ENCODE results near the gene C6orf52.

C6orf52 gene

DNA sequence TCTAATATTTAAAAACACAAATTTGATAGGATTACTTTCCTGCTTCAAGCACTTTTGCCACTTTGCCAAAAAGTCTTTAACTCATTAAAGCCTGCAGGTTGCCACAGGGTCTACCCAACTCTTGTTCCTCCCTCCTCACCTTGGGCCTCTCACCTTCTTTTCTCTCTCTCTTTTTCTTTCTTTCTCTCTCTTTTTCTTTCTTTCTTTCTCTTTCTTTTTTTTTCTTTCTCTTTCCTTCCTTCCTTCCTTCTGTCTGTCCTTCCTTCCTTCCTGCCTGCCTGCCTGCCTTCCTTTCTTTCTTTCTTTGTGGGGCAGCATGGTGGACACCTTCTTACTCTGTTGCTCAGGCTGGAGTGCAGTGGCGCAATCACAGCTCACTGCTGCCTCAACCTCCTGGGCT is 50.2 kb downstream of the C6orf52 start:
- TF ChIP-seq, protein P1, sequence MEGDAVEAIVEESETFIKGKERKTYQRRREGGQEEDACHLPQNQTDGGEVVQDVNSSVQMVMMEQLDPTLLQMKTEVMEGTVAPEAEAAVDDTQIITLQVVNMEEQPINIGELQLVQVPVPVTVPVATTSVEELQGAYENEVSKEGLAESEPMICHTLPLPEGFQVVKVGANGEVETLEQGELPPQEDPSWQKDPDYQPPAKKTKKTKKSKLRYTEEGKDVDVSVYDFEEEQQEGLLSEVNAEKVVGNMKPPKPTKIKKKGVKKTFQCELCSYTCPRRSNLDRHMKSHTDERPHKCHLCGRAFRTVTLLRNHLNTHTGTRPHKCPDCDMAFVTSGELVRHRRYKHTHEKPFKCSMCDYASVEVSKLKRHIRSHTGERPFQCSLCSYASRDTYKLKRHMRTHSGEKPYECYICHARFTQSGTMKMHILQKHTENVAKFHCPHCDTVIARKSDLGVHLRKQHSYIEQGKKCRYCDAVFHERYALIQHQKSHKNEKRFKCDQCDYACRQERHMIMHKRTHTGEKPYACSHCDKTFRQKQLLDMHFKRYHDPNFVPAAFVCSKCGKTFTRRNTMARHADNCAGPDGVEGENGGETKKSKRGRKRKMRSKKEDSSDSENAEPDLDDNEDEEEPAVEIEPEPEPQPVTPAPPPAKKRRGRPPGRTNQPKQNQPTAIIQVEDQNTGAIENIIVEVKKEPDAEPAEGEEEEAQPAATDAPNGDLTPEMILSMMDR (IDR thresholded peaks at IDR 0.05; ENCODE audit: poor library complexity, severe bottlenecking), result no peak
- ATAC-seq (ENCODE audit: low read depth) (no peak), DNase-seq (ENCODE audit: low spot score) (no peak)
- Histone ChIP-seq H3K27ac (ENCODE audit: poor library complexity, severe bottlenecking) (no peak overlapping the region), H3K9me3 (ENCODE audit: severe bottlenecking) (no peaks in the 10 kb centered on the region), H3K27me3 (ENCODE audit: insufficient read depth, poor library complexity, severe bottlenecking) (no peaks in the 10 kb centered on the region), H3K4me3 (ENCODE audit: severe bottlenecking) (no peak overlapping the region), H3K4me1 (ENCODE audit: insufficient read depth, poor library complexity, severe bottlenecking) (no peaks in the 10 kb centered on the region), H3K36me3 (ENCODE audit: low read depth) (no peaks in the 10 kb centered on the region)

DNA sequence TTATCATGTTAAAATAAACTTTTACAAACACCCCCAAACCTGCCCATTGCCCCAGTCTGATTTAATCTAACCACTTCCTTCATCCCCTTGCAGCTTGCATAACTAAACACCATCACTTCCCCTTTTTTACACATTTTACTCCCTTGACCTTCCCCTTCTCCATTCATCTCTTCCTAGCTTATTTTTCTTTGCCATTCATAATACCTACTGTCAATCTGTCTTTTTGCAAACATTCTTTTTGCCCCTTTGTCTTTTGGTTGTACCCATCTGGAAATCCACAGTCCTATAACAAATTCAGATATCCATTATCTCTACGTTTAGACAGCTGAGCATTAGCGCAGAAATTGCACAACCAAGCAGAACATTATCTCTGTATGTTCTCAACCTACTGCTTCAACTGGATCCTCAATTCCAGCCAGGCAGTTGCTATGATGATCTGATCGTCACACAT is 51.2 kb downstream of the C6orf52 start:
- Histone ChIP-seq H3K4me1 (ENCODE audit: insufficient read depth, poor library complexity, severe bottlenecking) (no peaks in the 10 kb centered on the region), H3K36me3 (ENCODE audit: low read depth) (no peaks in the 10 kb centered on the region), H3K4me3 (ENCODE audit: severe bottlenecking) (no peak overlapping the region), H3K9me3 (ENCODE audit: severe bottlenecking) (no peaks in the 10 kb centered on the region), H3K27me3 (ENCODE audit: insufficient read depth, poor library complexity, severe bottlenecking) (no peaks in the 10 kb centered on the region), H3K27ac (ENCODE audit: poor library complexity, severe bottlenecking) (no peak overlapping the region)
- ATAC-seq (ENCODE audit: low read depth) (no peak), DNase-seq (ENCODE audit: low spot score) (no peak)
- TF ChIP-seq, protein P1 (IDR thresholded peaks at IDR 0.05; ENCODE audit: poor library complexity, severe bottlenecking), result no peak

DNA sequence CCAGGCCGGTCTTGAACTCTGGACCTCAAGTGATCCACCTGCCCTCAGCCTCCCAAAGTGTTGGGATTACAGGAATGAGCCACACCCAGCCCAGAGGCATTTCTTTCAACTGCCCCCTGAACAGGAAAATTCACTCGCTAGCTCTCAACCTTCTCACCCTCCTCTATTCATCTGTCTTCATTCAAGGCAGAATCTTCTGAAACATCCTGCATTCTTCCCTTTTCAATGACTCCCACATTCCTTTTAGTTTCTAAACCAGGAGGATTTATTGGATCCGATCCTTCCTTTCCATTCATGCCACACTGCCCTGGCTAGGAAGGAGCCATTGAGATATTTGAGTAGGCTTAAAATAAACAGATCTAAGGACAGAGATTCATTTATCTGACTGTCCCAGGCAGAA is 52.9 kb downstream of the C6orf52 start:
- no peak for ATAC-seq (ENCODE audit: low read depth)
- no peaks in the 10 kb centered on the region for H3K4me1 ChIP-seq (ENCODE audit: insufficient read depth, poor library complexity, severe bottlenecking)
- no peaks in the 10 kb centered on the region for H3K27me3 ChIP-seq (ENCODE audit: insufficient read depth, poor library complexity, severe bottlenecking)
- no peaks in the 10 kb centered on the region for H3K9me3 ChIP-seq (ENCODE audit: severe bottlenecking)
- no peak overlapping the region for H3K4me3 ChIP-seq (ENCODE audit: severe bottlenecking)
- no peaks in the 10 kb centered on the region for H3K36me3 ChIP-seq (ENCODE audit: low read depth)
- TF ChIP-seq, protein P1 (IDR thresholded peaks at IDR 0.05; ENCODE audit: poor library complexity, severe bottlenecking), result no peak
- no peak for DNase-seq (ENCODE audit: low spot score)
- H3K27ac ChIP-seq (ENCODE audit: poor library complexity, severe bottlenecking), result no peak overlapping the region

DNA sequence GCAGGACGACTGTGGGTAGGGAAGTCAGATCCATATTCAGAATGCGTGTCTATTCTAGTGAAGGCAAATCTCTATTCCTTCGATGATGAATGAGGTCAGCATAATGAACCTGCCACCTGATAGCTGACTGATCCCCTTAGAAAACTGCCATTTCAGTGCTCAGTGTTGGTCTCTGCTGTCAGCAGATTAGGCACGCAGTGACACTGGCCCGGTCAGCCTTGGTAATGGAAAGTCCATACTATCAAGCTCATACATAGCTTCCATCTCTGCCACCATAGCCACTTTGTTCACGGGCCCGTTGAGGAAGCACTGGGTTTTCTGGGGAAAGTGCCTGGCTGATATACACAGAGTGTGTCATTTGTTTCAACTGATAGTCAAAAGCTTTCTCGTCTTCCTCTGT is 54.0 kb downstream of the C6orf52 start:
- TF ChIP-seq, protein P1 (IDR thresholded peaks at IDR 0.05; ENCODE audit: poor library complexity, severe bottlenecking), result no peak
- H3K4me1 ChIP-seq (ENCODE audit: insufficient read depth, poor library complexity, severe bottlenecking), result no peaks in the 10 kb centered on the region
- no peaks in the 10 kb centered on the region for H3K9me3 ChIP-seq (ENCODE audit: severe bottlenecking)
- no peaks in the 10 kb centered on the region for H3K27me3 ChIP-seq (ENCODE audit: insufficient read depth, poor library complexity, severe bottlenecking)
- no peak for DNase-seq (ENCODE audit: low spot score)
- H3K27ac ChIP-seq (ENCODE audit: poor library complexity, severe bottlenecking), result no peak overlapping the region
- H3K36me3 ChIP-seq (ENCODE audit: low read depth), result no peaks in the 10 kb centered on the region
- no peak for ATAC-seq (ENCODE audit: low read depth)
- no peak overlapping the region for H3K4me3 ChIP-seq (ENCODE audit: severe bottlenecking)

DNA sequence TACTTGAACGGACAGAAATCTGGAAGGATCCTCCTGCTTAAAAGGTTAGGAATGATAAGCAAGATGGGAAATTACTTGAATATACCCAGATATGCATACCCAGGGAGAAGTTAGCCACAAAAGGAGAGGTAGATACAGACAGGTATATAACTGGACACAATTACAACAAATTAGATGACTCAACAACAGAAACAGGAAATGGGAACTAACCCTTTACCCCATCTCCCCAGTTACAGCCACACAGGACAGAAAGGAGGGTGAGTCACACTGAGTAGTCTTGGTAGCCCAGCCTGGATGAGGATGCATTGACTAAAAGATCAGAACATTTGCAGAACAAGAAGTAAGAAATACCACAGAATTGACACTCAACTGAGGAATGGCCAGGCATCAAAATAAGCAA is 61.2 kb downstream of the C6orf52 start:
- TF ChIP-seq, protein P1 (IDR thresholded peaks at IDR 0.05; ENCODE audit: poor library complexity, severe bottlenecking), result no peak
- Histone ChIP-seq H3K9me3 (ENCODE audit: severe bottlenecking) (no peaks in the 10 kb centered on the region), H3K36me3 (ENCODE audit: low read depth) (no peaks in the 10 kb centered on the region), H3K27ac (ENCODE audit: poor library complexity, severe bottlenecking) (peak overlapping the region; percentile 71), H3K4me1 (ENCODE audit: insufficient read depth, poor library complexity, severe bottlenecking) (peaks cover 10% of the 10 kb centered on the region), H3K4me3 (ENCODE audit: severe bottlenecking) (no peak overlapping the region), H3K27me3 (ENCODE audit: insufficient read depth, poor library complexity, severe bottlenecking) (no peaks in the 10 kb centered on the region)
- ATAC-seq (ENCODE audit: low read depth) (peak; percentile 100), DNase-seq (ENCODE audit: low spot score) (no peak)

Data from RWPE2 (cell line).